WTC11 (cell line): ENCODE data around the gene UBL4A. TPM values are rescaled to one million over a fixed set of nuclear protein-coding genes. Genes with fewer than 3 reads are reported as not detected.

Experiments used
- ATAC-seq: fragments of 200-7000 bp; cut with Tn5 transposase; 2 replicates; pipeline ENCODE4 v1.10.0; 2021; ENCODE audit warnings: mild to moderate bottlenecking, moderate library complexity
- CTCF ChIA-PET: fragments of 300-600 bp; sonication (Branson Sonifier 250); formaldehyde crosslinking; loops from one replicate; lab custom pipeline; 2021; ENCODE audit warnings: antibody characterized with exemption; lab: Charles Lee
- POLR2A ChIA-PET: fragments of 350-600 bp; sonication (Branson Sonifier 250); formaldehyde crosslinking; loops from one replicate; lab custom pipeline; 2021; ENCODE audit warnings: antibody characterized with exemption; lab: Charles Lee
- DNase-seq: peaks from one replicate; pipeline ENCODE4 v3.0.0; 2021; ENCODE audit warnings: low spot score
- H3K27ac Mint-ChIP-seq: 2 replicates; pipeline ENCODE4 v1.8.0; 2021; ENCODE audit warnings: mixed read lengths
- H3K27me3 Mint-ChIP-seq: 2 replicates; pipeline ENCODE4 v1.8.0; 2021; ENCODE audit warnings: low read depth, mild to moderate bottlenecking, moderate library complexity, mixed read lengths
- H3K36me3 Mint-ChIP-seq: 2 replicates; pipeline ENCODE4 v1.8.0; 2021; ENCODE audit warnings: mixed read lengths
- H3K4me1 Mint-ChIP-seq: 2 replicates; pipeline ENCODE4 v1.8.0; 2022; ENCODE audit warnings: mixed read lengths
- H3K4me3 Mint-ChIP-seq: 2 replicates; pipeline ENCODE4 v1.8.0; 2021; ENCODE audit warnings: mild to moderate bottlenecking, moderate library complexity, mixed read lengths
- H3K9me3 Mint-ChIP-seq: 2 replicates; pipeline ENCODE4 v1.8.0; 2021; ENCODE audit warnings: mixed read lengths
- ARID4B ChIP-seq: sonication (generic); formaldehyde crosslinking; IDR thresholded peaks from 2 replicates; pipeline ENCODE4 v1.8.0; 2023; ENCODE audit warnings: missing genetic modification reagents, mild to moderate bottlenecking, borderline replicate concordance
- ATF1 ChIP-seq: sonication (generic); formaldehyde crosslinking; IDR thresholded peaks from 2 replicates; pipeline ENCODE4 v1.8.1; 2023; ENCODE audit warnings: mild to moderate bottlenecking, moderate library complexity, missing genetic modification reagents
- ATF3 ChIP-seq: sonication (generic); formaldehyde crosslinking; conservative IDR thresholded peaks from 2 replicates; pipeline ENCODE4 v1.8.1; 2022; ENCODE audit warnings: mild to moderate bottlenecking, missing genetic modification reagents
- E2F1 ChIP-seq: sonication (generic); formaldehyde crosslinking; IDR thresholded peaks from 2 replicates; pipeline ENCODE4 v1.8.0; 2022; ENCODE audit warnings: mild to moderate bottlenecking, missing genetic modification reagents
- E2F4 ChIP-seq: sonication (generic); formaldehyde crosslinking; IDR thresholded peaks from 2 replicates; pipeline ENCODE4 v1.8.1; 2022; ENCODE audit warnings: low read depth, mild to moderate bottlenecking, moderate library complexity, missing genetic modification reagents, borderline replicate concordance
- ETV6 ChIP-seq: sonication (generic); formaldehyde crosslinking; IDR thresholded peaks from 2 replicates; pipeline ENCODE4 v1.8.1; 2022; ENCODE audit warnings: mild to moderate bottlenecking, missing genetic modification reagents
- FOXP1 ChIP-seq: sonication (generic); formaldehyde crosslinking; IDR thresholded peaks from 2 replicates; pipeline ENCODE4 v1.8.0; 2022; ENCODE audit warnings: missing genetic modification reagents, mild to moderate bottlenecking, moderate library complexity, borderline replicate concordance
- NFE2L1 ChIP-seq: sonication (generic); formaldehyde crosslinking; IDR thresholded peaks from 2 replicates; pipeline ENCODE4 v1.8.1; 2023; ENCODE audit warnings: missing genetic modification reagents
- NR1H2 ChIP-seq: sonication (generic); formaldehyde crosslinking; IDR thresholded peaks from 2 replicates; pipeline ENCODE4 v1.9.0; 2021; ENCODE audit warnings: mild to moderate bottlenecking, moderate library complexity, missing genetic modification reagents
- NR2C2 ChIP-seq: sonication (generic); formaldehyde crosslinking; IDR thresholded peaks from 2 replicates; pipeline ENCODE4 v1.8.0; 2022; ENCODE audit warnings: mild to moderate bottlenecking, missing genetic modification reagents
- PREB ChIP-seq: sonication (generic); formaldehyde crosslinking; IDR thresholded peaks from 2 replicates; pipeline ENCODE4 v1.8.1; 2022; ENCODE audit warnings: mild to moderate bottlenecking, missing genetic modification reagents, moderate library complexity, borderline replicate concordance
- TCF7 ChIP-seq: sonication (generic); formaldehyde crosslinking; IDR thresholded peaks from 2 replicates; pipeline ENCODE4 v1.8.0; 2022; ENCODE audit warnings: mild to moderate bottlenecking, low read depth, missing genetic modification reagents, moderate library complexity
- TEAD1 ChIP-seq: sonication (generic); formaldehyde crosslinking; IDR thresholded peaks from 2 replicates; pipeline ENCODE4 v1.8.0; 2022; ENCODE audit warnings: mild to moderate bottlenecking, missing genetic modification reagents
- ZMAT4 ChIP-seq: fragments of 250-450 bp; sonication (Bioruptor Pico); IDR thresholded peaks from 2 replicates; pipeline ENCODE4 v1.9.0; 2021; ENCODE audit warnings: mild to moderate bottlenecking
- ZNF219 ChIP-seq: sonication (generic); formaldehyde crosslinking; IDR thresholded peaks from 2 replicates; pipeline ENCODE4 v1.8.0; 2023; ENCODE audit warnings: missing genetic modification reagents, mild to moderate bottlenecking, borderline replicate concordance
- ZNF281 ChIP-seq: sonication (generic); formaldehyde crosslinking; IDR thresholded peaks from 2 replicates; pipeline ENCODE4 v1.8.0; 2023; ENCODE audit warnings: mild to moderate bottlenecking, missing genetic modification reagents
- ZNF317 ChIP-seq: sonication (generic); formaldehyde crosslinking; IDR thresholded peaks from 2 replicates; pipeline ENCODE4 v1.8.1; 2023; ENCODE audit warnings: low read depth, mild to moderate bottlenecking, moderate library complexity, missing genetic modification reagents, borderline replicate concordance
- ZNF416 ChIP-seq: fragments of 250-450 bp; sonication (Bioruptor Pico); IDR thresholded peaks from 2 replicates; pipeline ENCODE4 v1.9.0; 2021; ENCODE audit warnings: mild to moderate bottlenecking, inconsistent platforms
- total RNA-seq: library from RNA; stranded (reverse); gene quantifications from 3 replicates; pipeline ENCODE4 v1.2.3, GENCODE V29; 2021
- TF ChIP-seq, protein P1 (sequence below): sonication (generic); formaldehyde crosslinking; IDR thresholded peaks from 2 replicates; pipeline ENCODE4 v1.8.0; 2022; ENCODE audit warnings: mild to moderate bottlenecking, missing genetic modification reagents
- TF ChIP-seq, protein P2 (sequence below): sonication (generic); formaldehyde crosslinking; IDR thresholded peaks from 2 replicates; pipeline ENCODE4 v1.8.1; 2023; ENCODE audit warnings: mild to moderate bottlenecking, missing genetic modification reagents, moderate library complexity

The UBL4A gene
- total RNA-seq, 1 experiment from 2014 or later, result 34.0 TPM

GRCh38 chrX:154530286-154530685 lies 43.9 kb upstream of the UBL4A start:
- Mint-ChIP-seq H3K4me3 (no peak overlapping the region), H3K36me3 (peaks cover 12% of the 10 kb centered on the region; the same call in 1 of the 2 replicates), H3K4me1 (peaks cover 10% of the 10 kb centered on the region; the same call in 1 of the 2 replicates), H3K27me3 (peaks cover 11% of the 10 kb centered on the region), H3K9me3 (no peaks in the 10 kb centered on the region), H3K27ac (no peak overlapping the region)
- POLR2A ChIA-PET, result no interaction called here
- no peak for TF ChIP-seq NR1H2 (CRISPR knock-in tag)
- TF ChIP-seq ARID4B (CRISPR knock-in tag), result no peak
- TF ChIP-seq PREB (CRISPR knock-in tag), result no peak
- no peak for TF ChIP-seq E2F4 (CRISPR knock-in tag)
- no peak for TF ChIP-seq NR2C2 (CRISPR knock-in tag)
- TF ChIP-seq ETV6 (CRISPR knock-in tag), result no peak
- no peak for TF ChIP-seq ATF3 (CRISPR knock-in tag)
- TF ChIP-seq TCF7 (CRISPR knock-in tag), result no peak
- TF ChIP-seq ZNF281 (CRISPR knock-in tag), result no peak
- TF ChIP-seq ZMAT4 (CRISPR knock-in tag), result no peak
- no peak for TF ChIP-seq E2F1 (CRISPR knock-in tag)
- TF ChIP-seq TEAD1 (CRISPR knock-in tag), result no peak
- CTCF ChIA-PET, result no interaction called here
- ATAC-seq (no peak), DNase-seq (no peak)

DNA sequence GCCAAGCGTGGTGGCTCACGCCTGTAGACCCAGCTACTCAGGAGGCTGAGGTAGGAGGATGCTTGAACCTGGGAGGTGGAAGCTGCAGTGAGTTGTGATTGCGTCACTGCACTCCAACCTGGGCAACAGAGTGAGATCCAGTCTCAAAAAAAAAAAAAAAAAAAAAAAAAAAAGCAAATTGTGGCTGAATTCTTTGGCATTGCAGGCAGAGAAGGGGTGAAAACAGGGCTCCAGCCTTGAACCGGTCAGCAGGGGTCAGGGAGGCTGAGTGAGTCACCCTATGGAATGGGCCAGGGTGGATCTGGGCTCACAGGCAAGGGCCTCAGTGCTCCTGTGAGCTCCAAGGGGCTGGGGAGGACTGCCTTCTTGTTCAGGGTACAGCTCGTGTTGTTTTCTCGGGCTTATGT lies 42.8 kb upstream of the UBL4A start:
- ChIA-PET POLR2A (no interaction called here), CTCF (no interaction called here)
- no peak for ATAC-seq
- Mint-ChIP-seq H3K27ac (no peak overlapping the region), H3K4me1 (peaks cover 10% of the 10 kb centered on the region; the same call in 1 of the 2 replicates), H3K9me3 (no peaks in the 10 kb centered on the region), H3K4me3 (no peak overlapping the region), H3K36me3 (peaks cover 12% of the 10 kb centered on the region; the same call in 1 of the 2 replicates), H3K27me3 (peaks cover 22% of the 10 kb centered on the region)
- no peak for DNase-seq
- no peak for TF ChIP-seq FOXP1
- TF ChIP-seq ZNF219 (CRISPR knock-in tag), result no peak
- TF ChIP-seq ATF1 (CRISPR knock-in tag), result no peak
- TF ChIP-seq ZNF317, result no peak
- no peak for TF ChIP-seq ZNF416
- TF ChIP-seq, protein P1, sequence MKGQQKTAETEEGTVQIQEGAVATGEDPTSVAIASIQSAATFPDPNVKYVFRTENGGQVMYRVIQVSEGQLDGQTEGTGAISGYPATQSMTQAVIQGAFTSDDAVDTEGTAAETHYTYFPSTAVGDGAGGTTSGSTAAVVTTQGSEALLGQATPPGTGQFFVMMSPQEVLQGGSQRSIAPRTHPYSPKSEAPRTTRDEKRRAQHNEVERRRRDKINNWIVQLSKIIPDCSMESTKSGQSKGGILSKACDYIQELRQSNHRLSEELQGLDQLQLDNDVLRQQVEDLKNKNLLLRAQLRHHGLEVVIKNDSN, result no peak
- TF ChIP-seq, protein P2, sequence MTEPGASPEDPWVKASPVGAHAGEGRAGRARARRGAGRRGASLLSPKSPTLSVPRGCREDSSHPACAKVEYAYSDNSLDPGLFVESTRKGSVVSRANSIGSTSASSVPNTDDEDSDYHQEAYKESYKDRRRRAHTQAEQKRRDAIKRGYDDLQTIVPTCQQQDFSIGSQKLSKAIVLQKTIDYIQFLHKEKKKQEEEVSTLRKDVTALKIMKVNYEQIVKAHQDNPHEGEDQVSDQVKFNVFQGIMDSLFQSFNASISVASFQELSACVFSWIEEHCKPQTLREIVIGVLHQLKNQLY (CRISPR knock-in tag), result no peak
- TF ChIP-seq NFE2L1 (CRISPR knock-in tag), result no peak
